Heart right ventricle (tissue), 16 donors: ENCODE data around the gene ZDHHC1. TPM values are rescaled to one million over a fixed set of nuclear protein-coding genes. Genes with fewer than 3 reads are reported as not detected.

Experiments
- ATAC-seq, 8 donors: fragments of 200-7000 bp; cut with Tn5 transposase; one replicate each; pipeline ENCODE4 v1.9.1; 2020; ENCODE audit warnings: mild to moderate bottlenecking in 8 of 8, moderate library complexity in 8 of 8, moderate number of reproducible peaks in 1 of 8
- DNase-seq, 2 donors: peaks; one replicate each; pipeline ENCODE4 v3.0.0-alpha.2; 2020
- H3K27ac ChIP-seq, 10 donors: fragments of 200-600 bp; sonication (generic) in 2 of 10; one replicate each; pipeline versions ENCODE4 v1.5.0 to v1.8.0; 2020 to 2022; ENCODE audit warnings: mild to moderate bottlenecking in 3 of 10
- H3K27me3 ChIP-seq, 7 donors: fragments of 200-600 bp; one replicate each; pipeline ENCODE4 v1.8.0; 2021 to 2022; ENCODE audit warnings: mild to moderate bottlenecking in 2 of 7
- H3K36me3 ChIP-seq, 9 donors: fragments of 200-600 bp; sonication (generic) in 1 of 9; one replicate each; pipeline versions ENCODE4 v1.5.0 to v1.8.0; 2020 to 2022; ENCODE audit warnings: mild to moderate bottlenecking in 2 of 9
- H3K4me1 ChIP-seq, 9 donors: fragments of 200-600 bp; sonication (generic) in 1 of 9; one replicate each; pipeline versions ENCODE4 v1.5.0 to v1.8.0; 2020 to 2022; ENCODE audit warnings: mild to moderate bottlenecking in 4 of 9
- H3K4me3 ChIP-seq, 10 donors: fragments of 200-600 bp; sonication (generic) in 2 of 10; one replicate each; pipeline versions ENCODE4 v1.5.0 to v1.8.0; 2020 to 2022; ENCODE audit warnings: mild to moderate bottlenecking in 7 of 10, moderate library complexity in 2 of 10
- H3K9me3 ChIP-seq, 11 donors: fragments of 200-600 bp in 10 of 11; sonication (generic) in 2 of 11; one replicate each; pipeline versions ENCODE4 v1.5.0 to v1.8.0; 2013 to 2022; ENCODE audit warnings: mild to moderate bottlenecking in 2 of 11, control low read depth in 1 of 11, moderate library complexity in 1 of 11
- CTCF ChIP-seq, 9 donors: fragments of 200-600 bp; sonication (generic) in 2 of 9; IDR thresholded peaks; one replicate each; pipeline versions ENCODE4 v1.5.0 to v1.8.0; 2021 to 2022; ENCODE audit warnings: antibody characterized with exemption in 9 of 9, mild to moderate bottlenecking in 5 of 9, moderate library complexity in 1 of 9
- WGBS, 2 donors: extraction: QIAGEN DNeasy Blood & Tissue Kit; methylation state at CpG; one replicate each; pipeline ENCODE4 v1.1.7; 2013; ENCODE audit warnings: inconsistent platforms in 1 of 2; 5-methylcytosine and 5-hydroxymethylcytosine counted together
- intact Hi-C, 10 donors: fragments of 100-400 bp; cut with DNase I; formaldehyde crosslinking; loops; one replicate each; pipeline versions ENCODE4 v1.11.1 to v1.14.2; 2022
- polyA plus RNA-seq, 2 donors: library from polyadenylated mRNA; stranded (reverse); fragments of 200-250 nt; gene quantifications; one replicate each; pipeline ENCODE4 v1.2.3, GENCODE V29; 2013
- total RNA-seq, 10 donors: library from RNA; stranded (reverse); fragmentation: NEBNext Ultra II Directional in 3 of 10; extraction: Animal tissue kit (Norgen Biotek cat#: 25700) in 3 of 10; gene quantifications; one replicate each; pipeline versions ENCODE4 v1.2.1 to v1.2.4, GENCODE V29; 2021 to 2023
- donor health status: Arrhythmogenic right ventricular cardiomyopathy.
- donor health status: ischemic (EF 13 %, LVEDD 7.1; RV severe dilation, severe dysfunction).
- donor health status: healthy with polysubstance abuse.
- donor health status: DM: no; HTN: yes; CAD: no.
- donor health status: DM: no; HTN: no; CAD: no.
- donor health status: ischemic (EF 25% LVEDD 6.9; RV normal size, moderate dysfunction).
- donor health status: ischemic (EF 25% LVEDD 5.7; RV mildly dilated, moderate dysfunction).
- donor health status: healthy.
- donor health status: DM: yes; HTN: yes; CAD: no.
- donor health status: Ischemic cardiomyopathy.
- donor health status: ischemic (EF 35%, LVEDD 5.7; RV mildly dilated, moderate dysfunction).
- donor health status: nonischemic (EF 11% LVEDD 7.7; RV severe dilation, severe dysfunction).
- donor health status: DM: yes; HTN: yes; CAD: no.
- donor health status: PGD.
- donor health status: ischemic (EF 29% LVEDD 5.4; RV normal size, mild dysfunction).
- donor health status: nonischemic (EF 23%, LVEDD 6.1; RV moderate dilation, normal function).

ZDHHC1 gene
- total and polyA plus RNA-seq, 12 donors = 3.2 to 6.3 (median 4.1) TPM

DNA sequence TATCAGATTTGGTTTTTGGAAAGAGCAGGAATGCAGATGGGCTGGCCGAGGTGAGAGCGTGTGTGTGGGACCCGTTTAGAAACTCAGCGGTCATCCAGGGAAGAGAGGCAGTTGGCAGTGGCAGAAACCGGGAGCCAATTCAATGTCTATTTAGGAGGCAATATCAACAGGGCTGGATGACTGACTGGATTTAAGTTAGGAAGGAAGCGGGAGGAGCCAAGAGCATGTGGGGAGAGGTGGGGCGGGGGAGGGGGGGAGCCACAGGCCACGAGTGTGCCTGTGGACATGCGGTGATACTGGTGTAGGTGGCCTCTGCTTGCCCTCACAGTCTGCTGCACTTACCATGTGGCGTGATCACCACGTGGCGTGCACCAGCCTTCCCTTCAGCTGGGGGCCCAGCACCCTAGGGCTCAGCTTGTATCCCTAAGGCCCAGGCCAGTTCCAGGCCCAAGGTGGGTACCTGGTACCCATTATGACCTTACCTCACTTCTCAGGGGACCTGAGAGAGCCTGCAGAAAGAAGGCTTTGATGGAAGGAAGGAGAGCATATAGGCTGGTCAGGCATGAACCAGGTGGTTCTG, 12.2 kb downstream of the ZDHHC1 start:
- H3K36me3 ChIP-seq = no peaks in the 10 kb centered on the region
- no peaks in the 10 kb centered on the region for H3K9me3 ChIP-seq
- DNase-seq (no peak), ATAC-seq (no peak)
- intact Hi-C loops = loop anchor here in 2 of 10 donors (5.0 to 10.0 kb wide), 2 partner anchors 127 to 139 kb away; partner anchors contain the start of gene PLEKHG4 (in 1 of the 2)
- H3K27ac ChIP-seq = no peak overlapping the region
- TF ChIP-seq CTCF (IDR thresholded peaks at IDR 0.05) = no peak
- no peak overlapping the region for H3K4me3 ChIP-seq
- H3K27me3 ChIP-seq = peaks cover 0 to 12% (median 0%) of the 10 kb centered on the region in 7 donors
- WGBS, 2 donors = 73 to 83% methylated on average over 12 of the region's 12 CpGs
- peaks cover 11 to 45% (median 28%) of the 10 kb centered on the region in 9 donors for H3K4me1 ChIP-seq

DNA sequence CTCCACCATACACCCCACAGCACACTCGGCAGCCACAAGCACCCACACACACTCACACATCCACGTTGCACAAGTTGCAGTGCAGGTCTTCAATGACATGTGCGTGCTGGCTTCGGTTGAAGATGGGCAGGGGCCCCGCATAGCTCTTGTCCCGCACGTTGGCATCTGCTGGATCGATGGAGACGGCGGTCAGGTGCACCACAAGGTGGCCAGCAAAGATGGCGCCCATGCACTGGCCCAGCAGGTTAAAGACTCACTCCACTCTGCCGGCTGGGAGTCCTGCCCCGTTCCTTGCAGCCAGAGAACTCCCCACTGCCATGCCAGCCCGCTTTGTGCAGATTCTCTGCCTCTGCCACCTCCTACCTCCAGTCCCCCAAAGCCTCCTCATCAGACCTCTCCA, 15.4 kb downstream of the ZDHHC1 start:
- 95 to 96% methylated on average over 14 of the region's 14 CpGs for WGBS, 2 donors
- DNase-seq = no peak

GRCh38 chr16:67399749-67400704, 16.2 kb downstream of the ZDHHC1 start:
- no peaks in the 10 kb centered on the region for H3K36me3 ChIP-seq
- H3K27ac ChIP-seq = no peak overlapping the region
- peaks cover 0 to 32% (median under 1%) of the 10 kb centered on the region in 7 donors for H3K27me3 ChIP-seq
- peaks cover 23 to 56% (median 38%) of the 10 kb centered on the region in 9 donors for H3K4me1 ChIP-seq
- ATAC-seq (no peak), DNase-seq (no peak)
- no peak overlapping the region for H3K4me3 ChIP-seq
- TF ChIP-seq CTCF (IDR thresholded peaks at IDR 0.05) = peak in 3 of 9 donors; percentile 27 to 36 (median 27)
- 79 to 80% methylated on average over 19 of the region's 19 CpGs for WGBS, 2 donors
- intact Hi-C loops = loop anchor here in 6 of 10 donors (5.0 to 10.0 kb wide), 5 partner anchors 115 to 138 kb away; partner anchors contain the start of gene PLEKHG4 (in 2 of the 6)
- no peaks in the 10 kb centered on the region for H3K9me3 ChIP-seq

More for the DNA sequence above, 15.4 kb downstream of the ZDHHC1 start:
- ATAC-seq = no peak
- peaks cover 0 to 23% (median 0%) of the 10 kb centered on the region in 7 donors for H3K27me3 ChIP-seq
- no peak overlapping the region for H3K27ac ChIP-seq
- peaks cover 21 to 56% (median 35%) of the 10 kb centered on the region in 9 donors for H3K4me1 ChIP-seq
- intact Hi-C loops = loop anchor here in 2 of 10 donors (5.0 to 10.0 kb wide), 2 partner anchors 124 to 136 kb away; partner anchors contain the start of gene PLEKHG4 (in 1 of the 2)
- TF ChIP-seq CTCF (IDR thresholded peaks at IDR 0.05) = no peak
- no peaks in the 10 kb centered on the region for H3K36me3 ChIP-seq
- no peaks in the 10 kb centered on the region for H3K9me3 ChIP-seq
- H3K4me3 ChIP-seq = no peak overlapping the region

GRCh38 chr16:67399218-67399733, 17.0 kb downstream of the ZDHHC1 start:
- peak overlapping the region in 5 of 10 donors; percentile 15 to 38 (median 24) for H3K4me3 ChIP-seq
- ATAC-seq (peak; percentile 27 to 50 (median 35)), DNase-seq (peak in 1 of 2 donors; percentile 69)
- TF ChIP-seq CTCF (IDR thresholded peaks at IDR 0.05) = peak; percentile 54 to 89 (median 83)
- peak overlapping the region in 5 of 10 donors; percentile 8 to 88 (median 85) for H3K27ac ChIP-seq
- peaks cover 23 to 58% (median 44%) of the 10 kb centered on the region in 9 donors for H3K4me1 ChIP-seq
- 28 to 29% methylated on average over 42 of the region's 42 CpGs for WGBS, 2 donors
- H3K9me3 ChIP-seq = no peaks in the 10 kb centered on the region
- intact Hi-C loops = loop anchor here in 4 of 10 donors (5.0 to 10.0 kb wide), 4 partner anchors 114 to 137 kb away; partner anchors contain the start of gene PLEKHG4 (in 1 of the 4)
- H3K36me3 ChIP-seq = no peaks in the 10 kb centered on the region
- H3K27me3 ChIP-seq = peaks cover 0 to 39% (median 3%) of the 10 kb centered on the region in 7 donors
